ENCODE data around the gene PGA3.

DNA sequence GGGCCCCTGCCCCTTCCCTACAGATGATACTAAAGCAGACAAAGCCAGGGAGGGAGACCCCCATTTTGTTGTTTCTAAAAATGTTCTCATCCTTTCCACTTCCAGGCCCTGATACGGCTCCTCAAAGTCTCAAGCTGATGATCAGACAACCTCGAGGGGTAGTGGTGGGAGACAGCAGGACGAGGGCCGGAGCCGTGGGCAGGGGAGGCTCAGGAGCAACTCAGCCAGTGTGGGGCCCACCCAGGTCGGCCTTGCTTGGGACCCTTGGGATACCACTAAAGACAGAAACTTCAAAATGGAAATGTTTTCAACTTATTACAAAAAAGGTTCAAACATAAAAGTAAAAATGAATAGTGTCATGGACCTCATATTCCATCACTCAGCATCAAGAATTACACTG is 26.9 kb upstream of the PGA3 start:
- TF ChIP-seq TSHZ2 (CRISPR knock-in tag; IDR thresholded peaks at IDR 0.05), result no peak
- no peak for TF ChIP-seq ZC3H10 (CRISPR knock-in tag; IDR thresholded peaks at IDR 0.05)
- TF ChIP-seq ZNF70 (CRISPR knock-in tag; IDR thresholded peaks at IDR 0.05), result no peak
